ENCODE results near the gene SEC16B. TPM values are rescaled to one million over a fixed set of nuclear protein-coding genes. Genes with fewer than 3 reads are reported as not detected.
"Not testable (repeated sequence)": the region's sequence is repeated elsewhere in the genome, so short reads cannot be mapped to it uniquely, and the experiment has no call there.

Gene SEC16B, protein sequence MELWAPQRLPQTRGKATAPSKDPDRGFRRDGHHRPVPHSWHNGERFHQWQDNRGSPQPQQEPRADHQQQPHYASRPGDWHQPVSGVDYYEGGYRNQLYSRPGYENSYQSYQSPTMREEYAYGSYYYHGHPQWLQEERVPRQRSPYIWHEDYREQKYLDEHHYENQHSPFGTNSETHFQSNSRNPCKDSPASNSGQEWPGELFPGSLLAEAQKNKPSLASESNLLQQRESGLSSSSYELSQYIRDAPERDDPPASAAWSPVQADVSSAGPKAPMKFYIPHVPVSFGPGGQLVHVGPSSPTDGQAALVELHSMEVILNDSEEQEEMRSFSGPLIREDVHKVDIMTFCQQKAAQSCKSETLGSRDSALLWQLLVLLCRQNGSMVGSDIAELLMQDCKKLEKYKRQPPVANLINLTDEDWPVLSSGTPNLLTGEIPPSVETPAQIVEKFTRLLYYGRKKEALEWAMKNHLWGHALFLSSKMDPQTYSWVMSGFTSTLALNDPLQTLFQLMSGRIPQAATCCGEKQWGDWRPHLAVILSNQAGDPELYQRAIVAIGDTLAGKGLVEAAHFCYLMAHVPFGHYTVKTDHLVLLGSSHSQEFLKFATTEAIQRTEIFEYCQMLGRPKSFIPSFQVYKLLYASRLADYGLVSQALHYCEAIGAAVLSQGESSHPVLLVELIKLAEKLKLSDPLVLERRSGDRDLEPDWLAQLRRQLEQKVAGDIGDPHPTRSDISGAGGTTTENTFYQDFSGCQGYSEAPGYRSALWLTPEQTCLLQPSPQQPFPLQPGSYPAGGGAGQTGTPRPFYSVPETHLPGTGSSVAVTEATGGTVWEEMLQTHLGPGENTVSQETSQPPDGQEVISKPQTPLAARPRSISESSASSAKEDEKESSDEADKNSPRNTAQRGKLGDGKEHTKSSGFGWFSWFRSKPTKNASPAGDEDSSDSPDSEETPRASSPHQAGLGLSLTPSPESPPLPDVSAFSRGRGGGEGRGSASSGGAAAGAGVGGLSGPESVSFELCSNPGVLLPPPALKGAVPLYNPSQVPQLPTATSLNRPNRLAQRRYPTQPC
- 7.0 TPM for polyA plus RNA-seq (ENCODE audit: insufficient read length)

- no peak for DNase-seq
Observed at GRCh38 chr1:177969825-177970371, at the start of gene SEC16B. SEC16B (minus strand) TSS chr1:177970058; CDS start chr1:177967981, 2,077 bp downstream.

GRCh38 chr1:178019622-178020021, 49.8 kb upstream of the SEC16B start:
- no peak for DNase-seq

DNA sequence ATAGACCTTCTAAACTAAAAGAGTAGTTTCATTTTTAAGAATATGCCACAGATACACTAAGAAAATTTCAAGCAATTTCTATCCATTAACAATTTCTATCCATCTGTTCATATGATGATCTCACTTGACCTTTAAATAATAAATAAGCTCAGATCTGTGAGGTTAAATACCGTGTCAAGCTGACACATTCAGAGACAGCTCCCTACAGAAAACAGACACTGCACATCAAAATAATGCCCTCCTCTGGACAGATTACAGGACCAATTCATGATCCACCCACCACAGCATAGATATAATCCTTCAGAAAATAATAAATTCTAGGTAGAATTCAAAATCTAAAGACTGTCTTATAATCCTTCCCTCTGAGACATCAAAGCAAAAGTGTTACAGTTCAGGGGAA, 49.4 kb upstream of the SEC16B start:
- no peak for DNase-seq

DNA sequence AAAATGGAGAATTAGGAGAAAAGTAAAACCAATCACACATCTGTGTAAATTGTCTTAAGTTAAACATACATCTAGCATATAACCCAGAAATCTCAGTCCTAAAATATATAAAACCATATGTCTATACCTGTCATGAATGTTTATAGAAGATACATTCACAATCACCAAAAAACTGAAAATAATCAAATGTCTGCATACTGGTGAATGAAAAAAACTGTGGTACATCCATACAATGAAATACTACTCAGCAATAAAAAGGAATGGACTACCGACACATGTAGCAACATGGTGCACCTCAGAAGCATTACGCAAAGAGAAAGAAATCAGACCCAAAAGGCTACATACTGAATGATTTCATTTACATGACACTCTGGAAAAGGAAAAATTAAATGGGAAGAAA, 47.7 kb upstream of the SEC16B start:
- no peak for DNase-seq

DNA sequence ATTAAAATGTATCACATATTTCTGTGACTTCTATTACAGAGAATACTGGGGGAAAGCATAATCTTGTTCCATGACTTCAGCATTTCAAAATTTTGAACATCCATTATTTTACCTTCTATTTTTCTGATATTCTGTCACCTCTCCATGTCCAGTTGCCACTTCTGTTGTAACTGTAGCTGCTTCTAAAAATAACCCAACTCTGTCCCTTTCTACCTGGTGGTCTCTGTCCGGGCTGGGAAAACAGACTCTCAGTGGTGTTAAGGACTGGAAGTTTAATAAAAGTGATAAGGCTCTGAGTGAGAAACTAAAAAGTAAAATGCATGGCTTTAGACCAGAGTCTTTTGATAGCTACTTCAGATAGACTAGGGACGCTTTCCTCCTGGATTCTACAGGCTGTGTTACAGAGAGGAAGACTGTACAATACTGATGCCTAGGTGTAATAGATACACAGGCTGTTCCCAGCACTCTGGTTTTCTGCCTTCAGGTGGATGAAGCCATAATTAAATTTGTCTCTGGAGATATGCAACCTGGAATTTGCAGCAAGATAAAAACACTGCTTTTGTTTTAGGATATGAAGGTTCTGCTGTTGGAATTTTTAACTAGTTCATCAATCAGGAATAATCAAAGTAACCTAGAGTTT, 42.1 kb upstream of the SEC16B start:
- no peak for DNase-seq

DNA sequence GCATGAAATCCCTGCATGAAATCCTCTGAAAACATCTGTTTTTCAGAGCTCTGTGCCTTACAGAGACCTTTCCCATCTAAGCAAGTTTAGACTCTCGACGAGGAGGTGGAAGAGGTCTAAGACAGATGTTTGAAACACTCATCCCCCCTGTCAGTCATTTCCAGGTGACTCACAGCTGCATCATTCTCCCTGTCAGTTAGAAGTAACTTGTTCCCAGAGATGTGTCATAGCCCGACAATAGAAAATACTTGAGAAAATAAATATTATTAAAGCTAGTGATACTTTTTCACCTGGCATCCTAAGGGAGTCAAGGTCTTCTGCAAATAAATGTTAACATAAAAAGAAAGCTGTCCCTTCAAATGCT, 41.6 kb upstream of the SEC16B start:
- DNase-seq, result no peak

DNA sequence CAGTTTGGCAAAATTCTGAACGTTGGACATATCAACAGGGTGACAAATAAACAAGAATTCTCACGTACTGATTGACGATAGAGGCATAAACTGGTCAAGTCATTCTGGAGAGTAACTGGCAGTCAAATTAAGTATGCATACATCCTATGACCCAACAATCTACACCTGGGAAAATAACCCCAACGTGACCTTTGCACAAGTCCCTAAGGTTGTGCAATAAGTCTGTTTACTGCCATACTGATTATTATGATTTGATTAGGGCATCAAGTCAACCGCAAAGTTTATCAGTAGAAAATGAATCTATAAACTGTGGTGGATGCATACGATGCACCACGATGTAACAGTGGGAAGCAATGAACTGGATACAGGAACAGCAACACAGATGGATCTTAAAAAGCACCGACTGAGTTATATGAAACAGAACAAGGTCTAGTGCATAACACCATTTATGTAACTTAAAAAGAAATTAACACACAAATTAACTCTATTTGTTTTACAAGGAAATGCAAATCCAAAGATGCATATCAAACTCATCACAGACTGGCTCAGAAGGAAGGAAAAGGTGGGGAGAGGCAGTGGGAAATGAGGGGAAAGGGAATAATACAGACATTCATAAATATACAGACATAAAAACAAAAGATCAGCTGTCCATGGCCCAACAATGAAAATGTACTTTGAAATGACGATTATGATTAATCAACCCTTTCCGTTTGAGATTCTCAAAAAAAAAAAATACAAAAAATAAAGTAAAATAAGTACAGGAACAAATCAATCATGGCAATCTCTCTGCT, 41.0 kb upstream of the SEC16B start:
- DNase-seq, result no peak

DNA sequence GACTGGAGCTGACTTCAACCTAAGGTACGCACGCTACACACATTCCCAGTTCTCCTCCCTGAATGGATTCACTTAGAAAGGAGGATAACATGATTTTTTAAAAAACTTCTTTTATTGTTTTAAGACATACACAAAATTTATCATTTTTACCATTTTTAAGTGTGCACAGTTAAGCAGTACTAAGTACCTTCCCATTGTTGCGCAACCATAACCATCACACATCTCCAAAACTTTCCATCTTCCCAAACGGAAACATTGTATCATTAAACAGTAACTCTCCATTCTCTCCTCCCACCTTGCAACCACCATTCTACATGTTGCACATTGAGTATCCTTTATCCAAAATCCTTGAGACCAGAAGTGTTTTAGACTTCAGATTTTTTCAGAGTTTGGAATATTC, 36.2 kb upstream of the SEC16B start:
- DNase-seq, result no peak

DNA sequence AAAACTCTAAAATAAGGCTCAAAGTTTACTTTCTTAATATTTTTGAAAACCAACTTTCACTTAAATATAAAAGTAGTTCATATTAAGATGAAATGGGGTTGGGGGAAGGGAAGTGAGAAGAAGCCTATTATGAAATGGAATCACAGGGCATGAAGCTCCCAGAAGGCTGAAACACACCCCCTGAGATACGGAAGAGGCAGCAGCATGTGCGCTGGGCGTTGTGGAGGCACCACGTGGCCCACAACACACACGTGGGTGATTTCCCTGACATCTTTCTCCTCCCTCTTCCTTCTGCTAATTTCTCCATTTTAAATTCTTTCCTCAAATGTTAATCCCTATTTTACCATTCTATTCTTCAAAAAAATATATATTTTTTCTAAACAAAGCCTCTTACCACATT, 35.6 kb upstream of the SEC16B start:
- no peak for DNase-seq

- DNase-seq, result no peak
Observed at GRCh38 chr1:178004926-178005391, 35.1 kb upstream of the SEC16B start.

- no peak for DNase-seq
Observed at GRCh38 chr1:177998696-177999631, 29.1 kb upstream of the SEC16B start.

GRCh38 chr1:177996957-177997356, 27.1 kb upstream of the SEC16B start:
- DNase-seq, result no peak

DNA sequence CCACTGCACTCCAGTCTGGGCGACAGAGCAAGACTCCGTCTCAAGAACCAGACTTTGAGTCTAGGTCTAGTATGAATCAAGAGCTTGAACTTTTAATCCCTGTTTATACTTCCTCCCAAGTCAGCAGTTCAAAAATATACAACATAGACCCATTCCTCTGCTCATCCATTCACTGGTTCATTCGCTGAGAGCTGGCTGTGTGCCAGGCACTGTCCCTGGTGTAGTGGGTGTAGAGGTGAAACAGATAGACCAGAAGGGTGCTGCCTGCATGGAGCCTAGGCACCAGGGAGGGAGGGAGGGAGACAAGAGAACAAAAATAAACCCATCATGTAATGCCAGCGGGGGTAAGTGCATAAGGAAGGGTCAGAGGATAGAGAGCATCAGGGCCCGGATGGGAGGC, 25.5 kb upstream of the SEC16B start:
- no peak for DNase-seq

- DNase-seq, result not testable (repeated sequence)
Observed at GRCh38 chr1:177986281-177986680, 16.4 kb upstream of the SEC16B start.

DNA sequence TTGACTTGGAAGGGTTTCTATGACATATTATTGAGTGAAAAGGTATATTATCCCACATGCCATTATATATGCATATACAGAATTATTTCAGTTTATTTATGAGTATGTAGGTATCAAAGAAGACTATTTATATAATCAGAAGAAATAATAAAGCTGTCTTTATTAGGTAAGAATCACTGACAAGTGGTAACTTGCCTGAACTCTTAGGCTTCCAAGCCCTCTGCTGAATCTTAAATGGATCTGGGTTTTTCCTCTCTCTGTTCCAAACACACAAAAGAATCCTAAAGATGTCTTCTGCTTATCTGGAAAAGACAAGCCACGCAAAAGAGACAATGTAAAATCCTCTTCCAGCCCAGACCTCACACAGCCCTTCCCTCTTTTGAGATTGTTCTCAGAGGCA, 14.9 kb upstream of the SEC16B start:
- DNase-seq, result no peak

GRCh38 chr1:177984136-177984525, 14.3 kb upstream of the SEC16B start:
- peak; percentile 90 for DNase-seq

- peak; percentile 66 for DNase-seq
Observed at GRCh38 chr1:177983482-177984135, 13.8 kb upstream of the SEC16B start.

DNA sequence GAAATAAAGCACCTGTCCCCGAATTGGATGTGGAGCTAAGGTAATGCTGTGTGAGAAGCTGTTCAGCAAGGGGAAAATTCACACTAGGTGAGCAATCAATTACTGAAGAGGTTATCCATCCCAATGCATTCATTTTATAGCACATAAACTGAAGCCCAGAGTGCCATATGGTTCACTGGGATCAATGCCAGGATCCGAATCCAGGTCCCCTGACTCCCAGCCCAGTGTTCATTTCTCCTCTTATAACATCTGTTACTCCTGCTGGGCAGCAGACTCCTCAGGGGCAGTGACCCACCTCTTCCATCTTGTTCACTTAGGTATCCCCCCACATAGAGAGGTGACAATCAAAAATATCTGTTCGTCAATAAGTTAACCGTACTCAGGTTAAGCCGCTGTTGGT, 13.2 kb upstream of the SEC16B start:
- peak; percentile 16 for DNase-seq

DNA sequence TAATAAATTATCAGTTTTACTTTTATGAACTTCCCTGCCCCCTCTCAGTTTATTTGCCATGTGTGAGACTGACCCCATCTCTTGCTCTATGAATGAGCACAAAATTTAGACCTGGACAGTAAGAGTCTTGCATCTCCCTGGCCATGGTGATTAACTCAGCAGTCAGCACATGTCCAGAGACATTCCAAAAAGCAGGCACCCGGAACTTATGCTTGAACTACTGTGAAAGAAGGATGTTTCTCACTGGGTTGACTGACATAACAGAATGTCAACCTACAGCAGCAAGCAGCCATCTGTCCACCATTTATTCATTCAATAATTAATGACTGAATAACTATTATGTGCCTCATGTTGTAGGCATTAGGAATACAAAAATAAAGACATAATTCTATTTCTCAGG, 11.3 kb upstream of the SEC16B start:
- no peak for DNase-seq

- no peak for DNase-seq
Observed at GRCh38 chr1:177979272-177979671, 9.4 kb upstream of the SEC16B start.
